Measurements from ENCODE around the gene FSD1.
A peak's percentile ranks its signal among the peaks of the same experiment; 100 is the strongest.

The FSD1 gene

DNA sequence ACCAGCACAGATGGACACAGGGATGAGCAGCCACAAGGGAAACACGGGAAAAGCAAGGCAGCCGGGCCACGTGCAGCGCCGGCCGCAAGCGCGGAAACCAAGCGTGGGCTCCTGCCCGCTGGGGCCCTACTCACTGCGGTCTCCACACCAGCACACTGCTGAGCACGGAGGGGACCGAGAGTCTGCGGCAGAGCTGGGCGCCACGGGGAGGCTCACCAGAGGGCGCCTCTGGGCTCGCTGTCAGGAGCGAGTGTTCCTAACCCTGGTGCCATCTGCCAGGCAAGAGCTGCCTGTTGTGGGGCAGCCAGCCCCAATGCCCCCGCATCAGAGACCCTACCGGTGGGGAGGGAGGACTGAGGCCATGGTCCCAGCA is 65.5 kb downstream of the FSD1 start:
- no peaks in the 10 kb centered on the region for H3K9me3 ChIP-seq (ENCODE audit: control insufficient read depth, low read length)
- peak overlapping the region; percentile 79 for H3K27ac ChIP-seq (ENCODE audit: insufficient read depth, low read length, poor library complexity, severe bottlenecking)
- DNase-seq = peak; percentile 56 to 61 (median 60)
- H3K4me1 ChIP-seq (ENCODE audit: control insufficient read depth, insufficient read depth, low read length, poor library complexity, severe bottlenecking) = peaks cover 49% of the 10 kb centered on the region
- peak overlapping the region; percentile 76 for H3K4me3 ChIP-seq (ENCODE audit: insufficient read depth, low read depth, low read length, poor library complexity, severe bottlenecking)
- H3K36me3 ChIP-seq (ENCODE audit: control insufficient read depth, insufficient read depth, low read length) = peaks cover 18% of the 10 kb centered on the region
- no peaks in the 10 kb centered on the region for H3K27me3 ChIP-seq (replicated peaks; ENCODE audit: control insufficient read depth, insufficient read depth, low read length, poor library complexity, severe bottlenecking)

DNA sequence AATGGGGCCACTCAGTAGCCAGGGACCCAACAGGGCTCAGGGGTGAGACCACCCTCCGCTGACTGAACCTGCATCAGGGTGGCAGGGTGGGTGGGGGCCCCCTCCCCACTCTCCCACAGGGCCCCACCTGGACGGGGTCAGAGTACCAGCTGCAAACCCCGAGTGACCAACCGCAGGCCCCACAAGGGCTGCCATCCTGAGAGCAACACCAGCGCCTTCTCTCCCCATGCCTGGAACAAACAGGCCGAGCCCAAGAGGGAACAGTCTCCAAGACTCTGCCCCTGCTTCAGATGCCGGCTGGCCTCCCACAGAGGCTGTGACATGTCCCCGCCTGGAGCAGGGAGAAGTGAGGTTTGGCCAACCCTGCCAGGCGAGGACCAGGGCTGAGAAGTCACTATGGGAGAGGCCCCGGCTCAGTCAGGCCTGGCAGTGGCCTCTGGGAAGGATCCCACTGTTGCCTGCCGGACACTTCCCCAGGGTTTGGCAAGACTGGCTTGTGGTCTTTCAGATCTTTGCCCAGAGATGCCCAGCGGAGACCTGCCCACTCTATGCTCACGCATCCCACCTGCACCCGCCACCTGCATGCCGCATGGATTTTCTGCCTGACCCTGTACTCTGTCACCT is 66.1 kb downstream of the FSD1 start:
- peaks cover 54% of the 10 kb centered on the region for H3K4me1 ChIP-seq (ENCODE audit: control insufficient read depth, insufficient read depth, low read length, poor library complexity, severe bottlenecking)

DNA sequence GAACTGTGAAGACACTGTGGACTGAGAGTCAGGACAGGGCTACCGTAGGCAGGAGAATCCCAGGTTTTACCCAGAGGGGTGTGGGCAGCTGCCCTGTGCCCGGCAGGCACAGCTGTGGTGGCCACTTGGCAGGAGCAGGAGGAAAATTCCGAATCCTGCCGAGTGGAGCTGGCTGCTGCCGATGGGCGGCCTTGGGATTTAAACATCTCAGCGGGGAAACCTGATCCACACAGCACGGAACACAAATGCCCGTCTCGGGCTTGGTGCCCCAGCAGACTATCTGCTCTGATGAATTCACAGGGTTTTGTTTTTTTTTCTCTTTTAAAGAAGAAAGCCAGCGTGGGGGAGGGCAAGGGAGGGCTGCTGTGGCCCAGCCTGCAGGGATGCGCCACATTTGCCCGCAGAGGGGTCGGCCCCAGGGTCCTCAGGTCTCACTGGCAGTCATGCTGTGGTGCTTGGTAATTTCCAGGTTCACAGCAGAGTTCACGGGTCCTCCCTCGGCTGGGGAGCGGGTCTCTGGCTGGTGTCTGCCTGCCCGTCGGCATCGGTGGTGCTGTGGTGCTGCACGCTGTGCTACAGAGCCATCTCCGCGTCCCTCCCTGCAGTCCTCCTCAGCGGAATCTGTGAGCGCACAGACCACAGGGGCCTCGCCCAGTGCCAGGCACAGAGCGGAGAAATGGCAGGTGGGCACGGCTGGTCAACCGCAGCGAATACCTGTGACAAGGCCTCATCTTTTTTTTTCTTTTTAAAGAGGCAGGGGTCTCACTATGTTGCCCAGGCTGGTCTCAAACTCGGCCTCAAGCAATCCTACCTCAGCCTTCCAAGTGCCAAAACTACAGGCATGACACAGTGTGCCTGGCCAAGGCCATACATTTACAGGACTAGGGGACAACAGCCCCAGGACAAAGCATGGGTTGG is 67.1 kb downstream of the FSD1 start:
- Histone ChIP-seq H3K9me3 (ENCODE audit: control insufficient read depth, low read length) (no peaks in the 10 kb centered on the region), H3K4me3 (ENCODE audit: insufficient read depth, low read depth, low read length, poor library complexity, severe bottlenecking) (no peak overlapping the region), H3K4me1 (ENCODE audit: control insufficient read depth, insufficient read depth, low read length, poor library complexity, severe bottlenecking) (peaks cover 54% of the 10 kb centered on the region), H3K27ac (ENCODE audit: insufficient read depth, low read length, poor library complexity, severe bottlenecking) (peak overlapping the region; percentile 36), H3K27me3 (replicated peaks; ENCODE audit: control insufficient read depth, insufficient read depth, low read length, poor library complexity, severe bottlenecking) (no peaks in the 10 kb centered on the region), H3K36me3 (ENCODE audit: control insufficient read depth, insufficient read depth, low read length) (peaks cover 7% of the 10 kb centered on the region)
- DNase-seq = no peak

More for the DNA sequence above, 66.1 kb downstream of the FSD1 start:
- no peak for DNase-seq
- peak overlapping the region; percentile 76 for H3K4me3 ChIP-seq (ENCODE audit: insufficient read depth, low read depth, low read length, poor library complexity, severe bottlenecking)
- H3K36me3 ChIP-seq (ENCODE audit: control insufficient read depth, insufficient read depth, low read length) = peaks cover 17% of the 10 kb centered on the region
- no peaks in the 10 kb centered on the region for H3K27me3 ChIP-seq (replicated peaks; ENCODE audit: control insufficient read depth, insufficient read depth, low read length, poor library complexity, severe bottlenecking)
- H3K27ac ChIP-seq (ENCODE audit: insufficient read depth, low read length, poor library complexity, severe bottlenecking) = peak overlapping the region; percentile 79
- no peaks in the 10 kb centered on the region for H3K9me3 ChIP-seq (ENCODE audit: control insufficient read depth, low read length)

DNA sequence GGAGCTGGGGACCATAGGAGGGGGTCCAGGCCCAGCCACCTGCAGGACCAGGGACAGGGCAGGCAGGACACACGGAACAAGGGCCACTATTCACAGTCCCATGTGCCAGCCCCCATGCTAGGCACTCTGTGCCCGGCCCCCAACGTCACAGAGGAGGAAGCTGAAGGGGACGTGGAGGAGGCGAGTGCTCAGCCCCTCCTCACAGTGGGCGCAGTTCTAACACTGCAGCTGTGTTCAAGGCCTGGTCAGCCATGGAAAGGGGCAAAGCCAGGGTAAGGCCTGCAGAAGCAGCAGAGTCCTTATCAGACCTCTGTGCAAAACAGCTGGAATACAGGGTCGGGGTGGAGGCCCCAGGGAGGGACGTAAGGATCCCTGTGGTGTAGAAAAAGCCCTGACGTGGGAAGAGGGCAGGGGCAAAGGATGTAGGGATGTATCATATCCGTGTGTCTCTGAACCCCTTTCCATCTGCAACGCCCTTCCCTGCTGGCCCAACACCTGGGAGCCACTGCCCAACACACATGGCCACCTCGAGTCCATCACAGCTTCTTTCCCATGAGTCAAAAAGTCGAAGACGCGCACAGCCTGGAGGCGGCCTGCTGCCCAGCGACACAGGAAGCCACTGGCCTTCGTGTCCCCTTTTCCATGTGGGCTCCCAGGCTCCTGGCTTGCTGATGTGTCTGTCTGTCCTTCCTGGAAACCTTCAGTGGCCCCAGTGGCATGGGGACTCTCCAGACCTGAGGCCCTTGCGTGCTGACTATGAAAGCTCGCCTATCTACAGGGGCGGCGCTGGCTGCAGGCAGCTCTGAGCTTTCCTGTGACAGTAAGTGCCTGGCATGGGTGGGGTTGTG is 68.0 kb downstream of the FSD1 start:
- no peak overlapping the region for H3K4me3 ChIP-seq (ENCODE audit: insufficient read depth, low read depth, low read length, poor library complexity, severe bottlenecking)
- no peaks in the 10 kb centered on the region for H3K9me3 ChIP-seq (ENCODE audit: control insufficient read depth, low read length)
- H3K4me1 ChIP-seq (ENCODE audit: control insufficient read depth, insufficient read depth, low read length, poor library complexity, severe bottlenecking) = peaks cover 59% of the 10 kb centered on the region
- peak overlapping the region; percentile 36 for H3K27ac ChIP-seq (ENCODE audit: insufficient read depth, low read length, poor library complexity, severe bottlenecking)
- DNase-seq = no peak
- peaks cover 3% of the 10 kb centered on the region for H3K36me3 ChIP-seq (ENCODE audit: control insufficient read depth, insufficient read depth, low read length)
- no peaks in the 10 kb centered on the region for H3K27me3 ChIP-seq (replicated peaks; ENCODE audit: control insufficient read depth, insufficient read depth, low read length, poor library complexity, severe bottlenecking)

DNA sequence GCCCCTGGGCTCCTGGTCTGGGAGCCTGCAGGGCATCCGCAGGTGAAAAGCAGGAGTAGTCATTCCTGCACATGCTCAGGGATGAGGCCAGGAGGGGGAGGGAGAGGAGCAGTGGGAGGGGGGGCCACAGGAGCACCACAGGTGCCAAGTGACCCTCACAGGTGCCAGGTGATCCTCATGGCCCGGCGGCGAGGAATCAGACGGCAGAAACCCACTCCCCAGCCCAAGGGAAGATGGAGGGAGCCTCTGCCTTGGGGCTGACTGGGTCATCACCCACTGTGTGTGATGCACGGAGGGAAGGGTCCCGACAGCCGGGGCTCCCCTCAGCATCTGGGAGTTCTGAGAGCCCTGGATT is 68.6 kb downstream of the FSD1 start:
- Histone ChIP-seq H3K36me3 (ENCODE audit: control insufficient read depth, insufficient read depth, low read length) (peaks cover 3% of the 10 kb centered on the region), H3K4me1 (ENCODE audit: control insufficient read depth, insufficient read depth, low read length, poor library complexity, severe bottlenecking) (peaks cover 59% of the 10 kb centered on the region), H3K9me3 (ENCODE audit: control insufficient read depth, low read length) (no peaks in the 10 kb centered on the region), H3K27ac (ENCODE audit: insufficient read depth, low read length, poor library complexity, severe bottlenecking) (no peak overlapping the region), H3K27me3 (replicated peaks; ENCODE audit: control insufficient read depth, insufficient read depth, low read length, poor library complexity, severe bottlenecking) (no peaks in the 10 kb centered on the region), H3K4me3 (ENCODE audit: insufficient read depth, low read depth, low read length, poor library complexity, severe bottlenecking) (no peak overlapping the region)
- no peak for DNase-seq

Data from effector memory CD4-positive, alpha-beta T cell (primary cell).